KOPT-K1 (cell line): ENCODE results near the gene GPSM1.

Experiments used
- H3K27ac ChIP-seq: fragments of 200-600 bp; sonication (generic); 2 replicates; pipeline ENCODE4 v1.5.1; 2016; ENCODE audit warnings: antibody characterized with exemption, mild to moderate bottlenecking, low read depth, low read length; ENCODE audit not compliant: poor library complexity, severe bottlenecking
- H3K36me3 ChIP-seq: fragments of 200-600 bp; sonication (generic); 2 replicates; pipeline ENCODE4 v1.5.1; 2017; ENCODE audit warnings: antibody characterized with exemption, mild to moderate bottlenecking, low read length, moderate library complexity; ENCODE audit not compliant: insufficient read depth
- H3K9me3 ChIP-seq: fragments of 200-600 bp; sonication (generic); 2 replicates; pipeline ENCODE4 v1.5.1; 2017; ENCODE audit warnings: antibody characterized with exemption, low read length, mild to moderate bottlenecking; ENCODE audit not compliant: insufficient read depth, poor library complexity, severe bottlenecking

The GPSM1 gene

GRCh38 chr9:136286987-136287379 is 40.4 kb upstream of the GPSM1 start:
- Histone ChIP-seq H3K27ac (no peak overlapping the region), H3K9me3 (no peaks in the 10 kb centered on the region), H3K36me3 (no peaks in the 10 kb centered on the region)

GRCh38 chr9:136287960-136288753 is 39.2 kb upstream of the GPSM1 start:
- no peaks in the 10 kb centered on the region for H3K36me3 ChIP-seq
- H3K27ac ChIP-seq, result no peak overlapping the region
- no peaks in the 10 kb centered on the region for H3K9me3 ChIP-seq

- Histone ChIP-seq H3K27ac (no peak overlapping the region), H3K9me3 (no peaks in the 10 kb centered on the region), H3K36me3 (no peaks in the 10 kb centered on the region)
Measured at GRCh38 chr9:136289651-136290507, 37.5 kb upstream of the GPSM1 start.

- Histone ChIP-seq H3K27ac (no peak overlapping the region), H3K9me3 (no peaks in the 10 kb centered on the region), H3K36me3 (no peaks in the 10 kb centered on the region)
Measured at GRCh38 chr9:136290508-136291000, 36.8 kb upstream of the GPSM1 start.

- no peaks in the 10 kb centered on the region for H3K9me3 ChIP-seq
- H3K27ac ChIP-seq, result no peak overlapping the region
- H3K36me3 ChIP-seq, result no peaks in the 10 kb centered on the region
Measured at GRCh38 chr9:136291306-136292025, 35.9 kb upstream of the GPSM1 start.

GRCh38 chr9:136292026-136292538 is 35.3 kb upstream of the GPSM1 start:
- Histone ChIP-seq H3K27ac (no peak overlapping the region), H3K9me3 (no peaks in the 10 kb centered on the region), H3K36me3 (no peaks in the 10 kb centered on the region)

- H3K9me3 ChIP-seq, result no peaks in the 10 kb centered on the region
- H3K27ac ChIP-seq, result no peak overlapping the region
- H3K36me3 ChIP-seq, result no peaks in the 10 kb centered on the region
Measured at GRCh38 chr9:136292591-136293448, 34.5 kb upstream of the GPSM1 start.

GRCh38 chr9:136293476-136294077 is 33.8 kb upstream of the GPSM1 start:
- no peak overlapping the region for H3K27ac ChIP-seq
- H3K9me3 ChIP-seq, result no peaks in the 10 kb centered on the region
- H3K36me3 ChIP-seq, result no peaks in the 10 kb centered on the region

- Histone ChIP-seq H3K27ac (no peak overlapping the region), H3K36me3 (no peaks in the 10 kb centered on the region), H3K9me3 (no peaks in the 10 kb centered on the region)
Measured at GRCh38 chr9:136294437-136294836, 32.9 kb upstream of the GPSM1 start.

- Histone ChIP-seq H3K27ac (no peak overlapping the region), H3K9me3 (no peaks in the 10 kb centered on the region), H3K36me3 (no peaks in the 10 kb centered on the region)
Measured at GRCh38 chr9:136295055-136295454, 32.3 kb upstream of the GPSM1 start.

GRCh38 chr9:136295542-136296433 is 31.6 kb upstream of the GPSM1 start:
- H3K36me3 ChIP-seq, result no peaks in the 10 kb centered on the region
- no peak overlapping the region for H3K27ac ChIP-seq
- H3K9me3 ChIP-seq, result no peaks in the 10 kb centered on the region

GRCh38 chr9:136296434-136297015 is 30.8 kb upstream of the GPSM1 start:
- H3K36me3 ChIP-seq, result no peaks in the 10 kb centered on the region
- H3K9me3 ChIP-seq, result no peaks in the 10 kb centered on the region
- no peak overlapping the region for H3K27ac ChIP-seq
